HUES6 (cell line): Measurements from ENCODE around the gene USP22.

Source experiments
- H3K27ac ChIP-seq: 2 replicates; pipeline ENCODE4 v1.7.0; 2013; ENCODE audit warnings: low read depth, mild to moderate bottlenecking, low read length, inconsistent platforms
- H3K27me3 ChIP-seq: 2 replicates; pipeline ENCODE4 v1.6.1; 2013; ENCODE audit warnings: low read length; ENCODE audit not compliant: control insufficient read depth, insufficient read depth
- H3K36me3 ChIP-seq: 2 replicates; pipeline ENCODE4 v1.6.1; 2013; ENCODE audit warnings: low read length; ENCODE audit not compliant: control insufficient read depth, insufficient read depth
- H3K4me1 ChIP-seq: 2 replicates; pipeline ENCODE4 v1.6.1; 2013; ENCODE audit warnings: low read length; ENCODE audit not compliant: control insufficient read depth, insufficient read depth
- H3K4me3 ChIP-seq: 2 replicates; pipeline ENCODE4 v1.5.1; 2013; ENCODE audit warnings: low read depth, low read length
- H3K9ac ChIP-seq: one replicate; pipeline ENCODE4 v1.6.1; 2013; ENCODE audit warnings: mild to moderate bottlenecking, low read length
- H3K9me3 ChIP-seq: 2 replicates; pipeline ENCODE4 v1.6.1; 2013; ENCODE audit warnings: low read depth, low read length; ENCODE audit not compliant: control insufficient read depth, insufficient read depth

Gene USP22

DNA sequence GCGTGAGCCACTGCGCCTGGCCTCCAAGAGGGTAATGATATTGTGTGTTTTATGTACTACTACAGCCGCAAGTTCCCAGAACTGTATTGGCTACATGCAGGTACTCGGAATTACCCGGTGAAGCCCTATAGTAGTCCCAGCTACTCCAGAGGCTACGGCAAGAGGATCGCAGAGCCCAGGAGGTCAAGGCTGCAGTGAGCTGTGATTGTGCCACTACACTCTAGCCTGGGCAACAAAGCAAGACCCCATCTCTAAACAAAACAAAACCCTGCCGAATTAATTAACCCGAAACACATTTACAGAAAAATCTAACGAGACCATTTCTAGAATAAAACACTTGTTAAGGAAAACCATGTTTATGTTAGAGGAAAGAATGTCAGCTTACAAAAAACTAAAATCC lies 2.2 kb upstream of the USP22 start:
- Histone ChIP-seq H3K27ac (no peak overlapping the region), H3K36me3 (no peaks in the 10 kb centered on the region), H3K9ac (no peak overlapping the region), H3K4me3 (no peak overlapping the region), H3K4me1 (peaks cover 11% of the 10 kb centered on the region), H3K27me3 (no peaks in the 10 kb centered on the region), H3K9me3 (no peaks in the 10 kb centered on the region)

DNA sequence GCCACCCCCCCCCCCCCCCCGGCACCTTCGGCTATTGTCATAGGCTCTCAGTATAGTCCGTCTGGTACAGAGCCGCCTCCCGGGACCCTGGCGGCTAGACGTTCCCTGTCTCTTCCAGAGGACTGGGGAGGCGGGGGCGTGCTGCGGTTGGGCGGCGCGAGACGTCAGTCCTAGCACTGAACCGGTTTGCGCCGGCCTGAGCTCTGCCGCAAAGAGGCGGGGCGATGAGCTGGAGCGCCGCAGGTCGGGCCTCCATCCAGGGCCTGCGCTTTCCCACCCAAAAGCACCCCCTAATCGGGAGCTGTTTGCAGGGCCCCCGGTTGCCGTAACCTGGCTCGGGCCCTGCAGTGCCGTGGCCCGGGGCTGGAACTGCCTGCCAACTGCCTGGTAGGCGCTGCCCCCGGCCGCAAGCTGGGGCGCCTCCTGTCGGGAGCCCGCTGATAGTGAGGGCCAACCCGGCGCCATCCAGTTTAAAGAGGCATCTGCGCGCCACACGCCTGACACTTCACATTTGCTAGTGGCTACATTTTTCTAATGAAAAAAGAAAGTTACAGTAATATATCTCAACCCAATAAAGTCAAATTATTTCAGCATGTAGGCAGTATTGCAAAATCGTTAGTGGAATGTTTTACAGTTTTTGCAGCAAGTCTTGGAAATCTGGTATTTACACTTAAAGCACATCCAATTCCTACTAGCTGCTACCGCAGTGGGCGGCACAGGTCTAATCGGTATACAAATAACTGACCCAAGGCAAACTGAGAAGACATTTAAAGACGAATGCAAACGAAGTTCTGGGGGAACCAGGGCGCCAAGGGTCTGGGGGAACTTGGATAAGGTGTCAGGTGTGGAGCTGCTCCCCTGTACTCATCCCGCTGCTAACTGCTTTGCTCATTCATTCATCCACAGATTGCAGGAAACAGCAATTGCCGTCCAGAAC lies 753 bp upstream of the USP22 start:
- Histone ChIP-seq H3K4me1 (peaks cover 15% of the 10 kb centered on the region), H3K9ac (peak overlapping the region; percentile 93), H3K36me3 (peaks cover 5% of the 10 kb centered on the region; the same call in 1 of the 2 replicates), H3K9me3 (no peaks in the 10 kb centered on the region), H3K27ac (peak overlapping the region; percentile 98), H3K27me3 (no peaks in the 10 kb centered on the region), H3K4me3 (peak overlapping the region; percentile 75)

DNA sequence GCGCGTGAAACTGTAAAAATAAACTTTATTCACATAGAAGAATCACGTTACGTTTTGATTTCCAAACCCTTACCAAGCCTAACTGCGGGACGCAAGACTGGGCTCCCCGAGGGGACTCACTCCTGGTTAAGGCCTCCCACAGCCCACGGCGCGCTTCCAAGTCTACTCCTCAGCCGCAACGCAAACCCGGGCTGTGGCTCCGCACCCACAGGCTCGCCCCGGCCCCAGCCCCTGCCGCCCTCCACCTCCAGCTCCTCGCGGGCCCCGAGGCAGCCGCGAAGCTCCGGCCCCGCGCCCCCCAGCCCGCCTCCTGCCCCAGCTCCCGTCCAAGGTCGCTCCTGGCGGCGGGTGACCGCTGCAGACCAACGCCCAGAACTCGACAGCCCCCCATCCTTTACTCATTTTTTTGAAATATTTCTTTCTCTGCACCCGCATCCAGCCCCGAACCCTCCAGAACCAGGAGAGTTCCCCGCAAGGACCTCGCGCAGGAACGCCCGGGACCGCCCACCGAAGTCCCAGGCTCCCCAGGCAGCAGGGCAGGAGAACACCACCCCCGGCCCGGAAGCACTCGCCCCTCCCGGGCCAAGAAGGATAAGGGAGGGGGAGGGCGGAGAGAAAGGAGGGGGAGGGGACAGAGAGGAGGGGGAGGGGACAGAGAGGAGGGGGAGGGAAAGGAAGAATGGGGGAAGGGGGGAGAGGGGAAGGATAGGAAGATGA lies 912 bp downstream of the USP22 start:
- Histone ChIP-seq H3K9ac (peak overlapping the region; percentile 100), H3K27me3 (no peaks in the 10 kb centered on the region), H3K4me1 (peaks cover 25% of the 10 kb centered on the region), H3K4me3 (peak overlapping the region; percentile 100), H3K9me3 (no peaks in the 10 kb centered on the region), H3K36me3 (peaks cover 22% of the 10 kb centered on the region), H3K27ac (peak overlapping the region; percentile 100)

DNA sequence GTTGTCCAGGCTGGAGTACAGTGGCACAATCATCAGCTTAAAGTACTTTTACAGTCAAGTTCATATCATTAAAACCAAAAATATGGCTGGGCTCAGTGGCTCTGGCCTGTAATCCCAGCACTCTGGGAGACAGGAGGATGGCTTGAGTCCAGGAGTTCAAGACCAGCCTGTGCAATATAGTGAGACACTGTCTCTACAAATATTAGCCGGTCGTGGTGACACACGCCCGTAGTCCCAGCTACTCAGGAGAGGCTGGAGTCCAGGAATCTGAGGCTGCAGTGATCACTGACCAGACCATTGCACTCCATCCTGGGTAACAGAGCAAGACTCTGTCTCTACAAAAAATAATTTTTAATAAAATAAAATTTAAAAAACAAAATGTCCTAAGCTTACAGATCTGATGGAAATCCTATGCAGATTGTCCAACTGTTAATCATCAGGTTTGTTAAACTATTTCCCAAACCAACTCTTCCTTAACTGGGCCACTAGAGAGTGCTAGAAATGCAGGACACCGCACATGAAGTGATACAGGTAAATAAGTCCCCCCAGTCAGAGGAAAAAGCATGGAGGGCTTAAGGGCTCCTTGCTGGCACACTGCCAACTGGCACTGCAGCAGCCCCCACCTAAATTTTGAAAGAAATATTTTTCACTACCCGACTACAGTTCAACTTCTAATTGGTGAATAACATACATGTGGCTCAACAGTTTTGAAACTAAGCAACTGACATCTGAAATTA lies 2.8 kb downstream of the USP22 start:
- Histone ChIP-seq H3K9ac (peak overlapping the region; percentile 99), H3K27me3 (no peaks in the 10 kb centered on the region), H3K27ac (peak overlapping the region; percentile 100; the same call in 1 of the 2 replicates), H3K4me3 (peak overlapping the region; percentile 100), H3K4me1 (peaks cover 39% of the 10 kb centered on the region), H3K36me3 (peaks cover 32% of the 10 kb centered on the region), H3K9me3 (no peaks in the 10 kb centered on the region)

DNA sequence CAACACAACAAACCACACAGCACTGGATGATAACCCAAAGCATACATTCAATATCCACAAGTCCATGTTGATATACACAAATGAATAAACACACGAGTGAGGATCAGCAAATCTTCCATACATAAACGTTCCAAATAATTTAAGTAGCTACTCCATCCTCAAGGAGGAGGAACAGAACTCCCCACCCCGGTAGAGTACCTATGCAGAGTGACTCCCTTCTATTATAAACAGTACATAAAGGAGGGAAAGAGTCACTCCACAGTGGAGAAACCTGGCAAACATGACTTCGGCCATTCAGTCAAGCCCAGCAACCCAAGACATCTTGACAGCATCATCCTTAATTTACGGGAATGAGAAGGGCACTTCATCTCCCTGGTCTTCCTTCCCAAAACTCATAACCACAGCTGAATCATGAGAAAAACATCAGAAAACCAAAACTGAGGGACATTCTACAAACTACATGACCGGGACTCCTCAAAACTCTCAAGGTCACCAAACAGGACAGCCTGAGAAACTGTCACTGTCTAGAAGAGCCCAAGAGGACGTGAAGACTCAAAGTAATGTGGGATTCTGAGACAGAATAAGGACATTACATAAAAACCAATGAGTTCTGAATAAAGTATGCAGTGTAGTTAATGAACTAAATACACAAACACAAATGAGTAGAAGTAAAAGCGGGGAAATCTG lies 5.6 kb downstream of the USP22 start:
- Histone ChIP-seq H3K9me3 (no peaks in the 10 kb centered on the region), H3K4me3 (peak overlapping the region; percentile 20; the same call in 1 of the 2 replicates), H3K4me1 (peaks cover 40% of the 10 kb centered on the region), H3K27me3 (no peaks in the 10 kb centered on the region), H3K9ac (no peak overlapping the region), H3K27ac (no peak overlapping the region), H3K36me3 (peaks cover 49% of the 10 kb centered on the region)

DNA sequence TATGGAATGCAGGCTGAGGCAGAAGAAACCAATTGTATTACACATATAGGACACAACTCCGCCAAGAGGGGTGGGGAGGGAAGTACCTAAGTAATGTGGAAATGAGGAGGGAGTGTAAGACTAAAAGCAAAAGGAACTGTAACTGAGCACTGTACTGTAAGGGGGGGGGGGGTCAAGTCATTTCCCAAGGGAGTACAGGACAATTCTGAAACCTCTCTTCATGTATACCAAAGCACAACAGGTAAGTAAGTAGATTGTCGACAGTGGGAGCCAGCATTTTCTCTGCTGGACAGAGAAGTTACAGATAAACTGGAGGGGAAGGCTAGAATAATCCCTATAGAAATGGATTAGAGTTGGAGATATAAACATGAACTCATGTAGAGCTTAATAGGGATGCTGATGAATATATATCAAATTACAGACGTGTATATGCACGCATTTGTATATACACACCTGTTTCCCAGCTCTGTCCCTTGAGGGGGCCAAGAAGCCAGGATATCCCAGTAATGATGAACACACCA lies 6.4 kb downstream of the USP22 start:
- H3K36me3 ChIP-seq = peaks cover 56% of the 10 kb centered on the region

DNA sequence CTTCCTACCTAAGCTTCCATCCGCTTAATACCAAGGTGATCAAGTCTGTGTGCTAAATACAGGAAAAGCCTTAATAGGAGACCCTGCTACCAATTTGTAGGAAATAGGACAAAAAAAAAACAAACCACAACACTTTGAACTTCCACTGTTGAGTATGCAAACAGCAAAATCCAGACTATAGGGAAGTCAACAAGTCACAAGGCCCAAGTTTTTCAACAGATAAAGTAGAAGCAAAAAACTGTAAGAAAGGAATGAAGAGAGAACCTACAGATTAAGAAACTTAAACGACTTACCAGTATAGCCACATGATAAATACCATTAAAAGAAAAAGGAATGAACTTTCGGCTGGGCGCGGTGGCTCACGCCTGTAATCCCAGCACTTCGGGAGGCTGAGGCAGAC lies 7.4 kb downstream of the USP22 start:
- H3K27me3 ChIP-seq = no peaks in the 10 kb centered on the region
- H3K36me3 ChIP-seq = peaks cover 59% of the 10 kb centered on the region
- H3K9me3 ChIP-seq = no peaks in the 10 kb centered on the region
- no peak overlapping the region for H3K27ac ChIP-seq
- peaks cover 52% of the 10 kb centered on the region for H3K4me1 ChIP-seq
- H3K9ac ChIP-seq = no peak overlapping the region
- H3K4me3 ChIP-seq = no peak overlapping the region

More for the DNA sequence above, 6.4 kb downstream of the USP22 start:
- H3K9ac ChIP-seq = no peak overlapping the region
- peaks cover 47% of the 10 kb centered on the region for H3K4me1 ChIP-seq
- H3K4me3 ChIP-seq = peak overlapping the region; percentile 18; the same call in 1 of the 2 replicates
- H3K9me3 ChIP-seq = no peaks in the 10 kb centered on the region
- H3K27ac ChIP-seq = no peak overlapping the region
- no peaks in the 10 kb centered on the region for H3K27me3 ChIP-seq

DNA sequence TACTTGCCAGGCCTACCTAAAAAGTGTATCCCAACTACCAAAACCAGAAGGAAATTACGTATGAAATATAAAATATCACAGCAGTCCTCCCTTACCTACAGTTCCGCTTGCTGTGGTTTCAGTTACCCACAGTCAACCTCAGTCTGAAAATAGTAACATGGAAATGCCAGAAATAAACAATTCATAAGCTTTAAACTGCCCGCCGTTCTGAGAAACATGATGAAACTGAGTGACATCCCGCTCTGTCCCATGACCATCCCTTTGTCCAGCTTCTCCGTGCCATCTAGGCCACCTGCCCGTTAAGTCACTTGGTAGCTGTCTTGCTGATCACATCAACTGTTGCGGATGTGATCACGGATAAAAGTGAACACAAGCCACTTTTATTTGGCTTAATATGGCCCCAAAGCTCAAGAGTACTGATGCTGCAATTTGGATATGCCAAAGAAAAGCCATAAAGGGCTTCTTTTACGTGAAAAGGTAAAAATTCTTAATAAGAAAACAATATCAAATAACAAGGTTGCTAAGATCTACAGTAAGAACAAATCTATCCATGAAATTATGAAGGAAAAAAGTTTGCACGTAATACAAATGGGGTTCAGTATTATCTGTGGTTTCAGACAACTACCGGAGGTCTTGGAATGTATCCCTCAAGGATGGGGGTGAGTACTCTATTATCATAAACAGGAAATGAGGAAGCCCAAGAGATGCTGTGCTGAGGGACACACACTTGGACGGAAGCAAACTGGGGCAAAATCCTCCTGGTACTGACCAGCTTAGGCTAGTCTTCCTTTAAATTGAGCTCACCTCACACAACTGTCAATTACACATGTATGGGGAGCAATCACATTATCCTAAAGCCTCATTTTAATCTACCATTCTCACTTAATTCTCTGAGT lies 8.2 kb downstream of the USP22 start:
- Histone ChIP-seq H3K27me3 (no peaks in the 10 kb centered on the region), H3K4me3 (no peak overlapping the region), H3K9ac (no peak overlapping the region), H3K4me1 (peaks cover 55% of the 10 kb centered on the region), H3K27ac (no peak overlapping the region; the same call in 1 of the 2 replicates), H3K9me3 (no peaks in the 10 kb centered on the region), H3K36me3 (peaks cover 61% of the 10 kb centered on the region)

DNA sequence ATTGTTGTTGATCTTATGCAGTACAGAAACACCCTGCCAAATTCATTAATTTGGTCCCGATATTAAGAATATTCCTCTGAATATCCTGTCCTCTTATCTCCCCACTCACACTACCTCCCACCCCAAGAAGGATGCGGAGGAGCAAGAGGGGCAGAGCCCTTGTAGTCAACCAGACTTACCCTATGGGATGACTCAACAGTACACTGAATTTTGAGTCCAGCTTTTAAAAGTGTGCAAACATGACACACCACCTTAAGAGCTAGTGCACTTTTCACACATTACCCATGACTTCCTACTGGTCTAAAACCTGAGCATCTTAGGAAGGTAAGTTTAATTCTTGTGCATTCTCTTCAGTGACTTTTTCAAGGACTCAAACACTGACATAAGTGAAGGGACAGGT lies 9.5 kb downstream of the USP22 start:
- H3K27ac ChIP-seq = no peak overlapping the region
- H3K4me1 ChIP-seq = peaks cover 62% of the 10 kb centered on the region
- H3K9ac ChIP-seq = no peak overlapping the region
- H3K9me3 ChIP-seq = no peaks in the 10 kb centered on the region
- no peak overlapping the region for H3K4me3 ChIP-seq
- peaks cover 68% of the 10 kb centered on the region for H3K36me3 ChIP-seq
- no peaks in the 10 kb centered on the region for H3K27me3 ChIP-seq
